Fibroblast of the conjunctiva (primary cell): ENCODE measurements around the gene PACS2.
"Not testable (repeated sequence)": the region's sequence is repeated elsewhere in the genome, so short reads cannot be mapped to it uniquely, and the experiment has no call there.

ENCODE experiments used
- DNase-seq: peaks from one replicate; pipeline ENCODE4 v3.0.0-alpha.2; 2010; ENCODE audit warnings: low read depth

The PACS2 gene

DNA sequence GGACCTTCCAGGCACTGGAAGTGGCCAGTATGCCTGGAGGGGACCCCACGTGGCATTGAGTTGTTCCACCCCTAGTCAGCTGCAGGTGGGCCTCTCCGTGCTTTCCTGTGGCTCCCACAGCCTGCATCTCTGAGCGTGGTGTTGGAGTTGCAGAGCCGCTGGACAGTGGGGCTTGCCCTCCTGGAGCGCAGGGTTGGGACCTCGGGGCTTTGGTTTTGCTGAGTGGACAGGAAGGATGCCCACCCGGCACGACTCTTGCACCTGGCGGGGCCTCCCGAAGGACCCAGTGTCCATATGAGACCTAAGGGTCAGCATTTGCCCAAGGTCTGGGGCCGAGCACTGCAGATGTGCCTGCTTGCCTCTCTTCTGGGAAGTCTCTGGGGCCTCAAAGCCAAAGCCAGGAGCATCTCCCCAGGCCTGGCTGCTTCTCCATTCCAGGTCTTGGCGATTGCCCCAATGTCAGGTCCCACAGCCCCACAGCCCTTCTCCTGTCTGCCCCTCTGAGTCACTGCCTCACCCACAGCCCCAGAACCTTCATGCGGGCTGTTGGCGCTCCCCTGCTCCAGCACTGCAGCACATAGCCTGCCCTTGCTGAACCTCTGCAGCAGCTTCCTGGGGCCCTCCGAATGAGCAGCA, 1.5 kb downstream of the PACS2 start:
- DNase-seq = no peak

DNA sequence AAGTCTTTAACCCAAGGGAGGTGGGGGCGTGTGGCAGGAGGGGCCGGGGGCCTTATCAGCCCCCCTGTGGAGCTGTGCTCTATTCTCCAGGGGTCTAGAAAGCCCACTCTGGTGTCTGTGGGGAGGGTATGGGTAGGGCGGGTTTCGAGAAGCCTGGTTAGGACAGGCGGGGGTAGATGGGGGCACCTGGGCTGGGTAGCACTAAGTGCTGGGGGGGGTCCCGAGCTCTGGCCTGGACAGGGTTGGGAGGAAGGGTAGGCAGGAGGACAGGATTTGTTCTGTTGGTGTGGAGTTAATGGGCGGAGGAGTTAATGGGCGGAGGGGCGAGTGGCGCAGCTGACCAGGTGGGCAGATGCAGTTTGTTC, 2.0 kb downstream of the PACS2 start:
- DNase-seq = no peak

DNA sequence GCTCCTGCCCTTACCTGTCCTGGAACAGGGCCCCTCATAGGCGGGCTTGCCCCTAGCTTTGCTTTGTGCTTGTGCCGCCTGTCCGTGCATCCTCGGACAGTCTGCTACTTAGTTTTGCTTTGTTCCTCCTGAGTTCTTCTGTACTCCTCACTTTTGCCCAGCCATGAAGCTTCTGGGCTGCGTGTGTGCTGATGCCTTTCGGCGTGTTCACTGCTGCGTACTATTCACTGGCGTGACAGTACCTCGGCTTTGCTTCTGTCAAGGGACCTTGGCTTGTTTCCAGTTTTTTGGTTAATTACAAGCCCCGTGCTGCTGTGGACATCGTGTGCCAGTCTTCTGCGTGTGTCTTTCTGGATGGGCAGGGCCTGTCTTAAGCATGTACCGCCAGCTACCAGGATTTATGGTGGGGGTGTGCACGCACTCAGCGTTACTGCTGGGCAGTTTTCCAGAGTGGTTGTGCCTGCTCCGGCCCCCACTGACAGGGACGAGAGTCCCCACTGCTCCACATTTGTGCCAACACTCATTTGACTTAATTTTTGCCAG, 2.5 kb downstream of the PACS2 start:
- no peak for DNase-seq

DNA sequence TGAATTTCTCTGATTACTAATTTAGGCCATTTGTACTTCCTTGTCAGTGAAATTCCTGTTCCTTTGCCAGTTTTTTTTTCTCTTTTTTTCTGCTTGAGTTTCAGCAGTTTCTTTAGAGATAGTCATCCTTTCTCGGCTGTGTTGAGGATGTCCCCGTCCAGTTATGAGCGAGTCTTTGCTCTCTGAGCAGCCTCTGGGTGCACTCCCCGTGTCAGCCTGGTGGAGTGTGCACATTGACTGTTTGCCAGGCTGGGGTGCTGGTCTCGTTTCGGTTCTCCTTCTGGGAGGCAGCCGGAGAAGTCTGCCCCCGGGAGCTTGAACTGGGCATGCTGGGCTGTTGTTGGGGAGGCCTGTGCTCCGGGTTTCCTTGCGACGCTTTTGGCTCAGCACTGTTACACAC, 3.0 kb downstream of the PACS2 start:
- no peak for DNase-seq

DNA sequence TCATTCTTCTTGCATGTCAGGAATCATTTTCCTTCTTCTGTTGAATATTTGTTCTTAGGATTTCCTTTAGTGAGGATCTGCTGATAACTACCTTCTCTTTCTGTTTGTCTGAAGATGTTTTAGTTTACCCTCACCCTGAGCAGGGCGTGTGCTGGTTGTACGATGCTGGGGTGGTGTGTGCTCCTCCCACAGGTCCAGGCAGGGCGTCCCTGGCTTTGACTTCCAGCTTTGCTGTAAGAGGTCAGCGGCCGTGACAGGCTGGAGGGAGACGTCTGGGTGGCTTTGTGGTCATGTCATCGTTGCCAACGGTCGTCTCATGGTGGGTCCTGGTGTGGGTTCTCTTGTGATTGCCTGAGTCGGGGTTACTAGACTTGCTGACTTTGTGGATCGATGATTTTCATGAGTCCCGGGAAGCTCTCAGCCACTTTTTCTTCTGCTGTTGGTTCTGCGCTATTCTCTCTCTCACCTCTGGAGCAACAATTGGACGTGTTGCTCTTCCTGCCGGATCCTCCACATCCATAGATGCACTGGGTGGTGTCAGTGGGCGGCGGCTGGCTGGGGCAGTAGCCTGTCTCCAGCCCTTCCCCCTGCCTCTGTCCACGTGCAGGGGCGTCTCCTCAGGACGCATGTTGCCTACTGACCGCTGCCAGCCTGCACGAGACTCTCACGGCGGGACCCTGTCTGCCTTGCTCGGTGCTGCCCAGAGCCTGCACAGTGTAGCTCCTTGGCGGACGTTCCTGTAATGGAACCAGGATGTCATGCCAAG, 8.4 kb downstream of the PACS2 start:
- no peak for DNase-seq

DNA sequence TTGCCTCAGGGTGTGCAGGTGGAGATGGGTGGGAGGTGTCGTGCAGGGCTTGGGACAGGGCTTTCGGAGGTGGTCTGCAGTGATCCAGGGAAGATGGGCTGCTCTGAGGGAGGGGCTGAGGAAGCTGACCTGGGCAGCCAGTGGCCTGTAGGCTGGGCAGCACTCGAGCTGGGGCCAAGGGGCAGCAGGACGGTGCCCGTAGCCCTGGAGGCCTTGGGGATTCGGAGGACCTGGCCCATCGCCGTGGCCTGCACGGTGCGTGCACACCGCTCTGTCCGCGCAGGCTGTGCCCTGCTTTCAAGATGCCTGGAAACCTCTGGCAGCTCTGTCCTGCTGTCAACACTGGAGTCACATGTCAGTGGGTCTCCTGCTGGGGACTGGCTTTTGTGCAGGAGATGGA, 9.1 kb downstream of the PACS2 start:
- no peak for DNase-seq

DNA sequence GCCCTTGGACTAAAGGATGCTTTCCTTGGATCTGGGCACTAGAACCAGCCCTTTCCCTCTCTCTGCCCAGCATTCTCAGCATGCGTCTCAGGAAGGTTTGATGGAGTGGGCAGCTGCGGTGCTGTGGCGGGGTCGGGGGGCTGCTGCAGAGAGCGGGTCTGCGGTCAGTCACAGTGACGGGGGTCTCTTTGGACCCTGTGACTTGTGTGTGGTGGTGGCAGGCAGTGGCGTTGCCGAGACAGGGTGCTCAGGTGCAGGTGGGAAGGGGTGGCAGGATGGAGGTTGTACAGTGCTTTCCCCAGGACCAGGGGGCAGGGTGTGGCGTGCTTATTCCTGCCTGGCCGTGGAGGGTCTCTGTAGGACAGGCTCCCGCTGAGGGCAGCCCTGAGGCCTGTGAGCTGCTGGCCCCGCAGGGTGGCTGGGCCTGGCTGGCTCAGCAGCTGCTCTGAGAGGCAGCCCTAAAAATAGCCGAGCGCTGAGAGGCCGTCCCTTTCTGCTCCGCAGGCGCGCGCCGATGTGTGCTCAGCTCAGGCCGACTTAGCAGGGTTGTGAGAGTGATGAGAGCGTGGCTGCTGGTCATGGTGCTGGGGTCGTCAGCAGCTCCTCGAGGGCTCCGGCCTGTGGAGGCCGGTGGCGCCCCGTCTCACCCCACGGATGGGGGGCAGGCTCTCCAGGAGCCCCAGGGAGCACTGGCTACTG, 9.7 kb downstream of the PACS2 start:
- no peak for DNase-seq

DNA sequence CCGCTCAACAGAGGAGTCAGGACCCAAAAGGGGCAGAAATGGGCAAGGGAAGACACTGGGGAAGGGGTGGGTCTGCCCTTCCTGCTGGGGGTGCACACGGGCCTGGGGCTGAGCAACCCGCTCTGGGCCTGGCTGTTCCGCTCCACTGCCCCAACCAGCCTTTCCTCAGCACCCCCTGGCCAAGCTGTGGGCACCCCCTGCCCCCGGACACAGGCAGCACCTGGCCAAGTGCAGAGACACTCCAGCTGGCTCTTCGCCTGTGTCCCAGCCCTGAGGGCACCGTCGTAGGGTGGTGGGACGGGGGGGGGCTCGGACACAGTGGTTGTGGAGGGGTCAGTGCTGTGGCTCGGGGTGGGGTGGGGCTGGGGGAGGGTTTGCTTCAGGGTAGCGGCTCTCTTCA, 10.3 kb downstream of the PACS2 start:
- no peak for DNase-seq

DNA sequence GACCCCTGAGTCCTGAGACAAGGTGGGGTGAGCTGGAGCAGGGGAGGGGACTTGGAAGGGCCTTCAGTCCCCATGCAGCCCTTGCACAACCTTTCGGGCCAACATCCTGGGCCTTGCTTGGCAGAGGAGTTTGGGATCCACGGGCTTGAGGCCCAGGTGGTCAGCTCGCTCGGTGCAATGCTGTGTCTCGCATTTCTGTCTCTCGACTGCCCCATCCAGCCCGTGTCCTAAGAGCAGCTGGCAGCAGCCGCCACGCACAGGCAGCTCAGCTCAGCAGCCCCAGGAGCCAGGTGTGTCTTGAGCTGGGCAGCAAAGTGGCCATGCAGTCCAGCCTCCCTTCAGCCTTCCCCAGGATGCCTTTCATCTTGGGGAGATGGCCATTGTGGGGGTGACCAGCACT, 10.8 kb downstream of the PACS2 start:
- no peak for DNase-seq

DNA sequence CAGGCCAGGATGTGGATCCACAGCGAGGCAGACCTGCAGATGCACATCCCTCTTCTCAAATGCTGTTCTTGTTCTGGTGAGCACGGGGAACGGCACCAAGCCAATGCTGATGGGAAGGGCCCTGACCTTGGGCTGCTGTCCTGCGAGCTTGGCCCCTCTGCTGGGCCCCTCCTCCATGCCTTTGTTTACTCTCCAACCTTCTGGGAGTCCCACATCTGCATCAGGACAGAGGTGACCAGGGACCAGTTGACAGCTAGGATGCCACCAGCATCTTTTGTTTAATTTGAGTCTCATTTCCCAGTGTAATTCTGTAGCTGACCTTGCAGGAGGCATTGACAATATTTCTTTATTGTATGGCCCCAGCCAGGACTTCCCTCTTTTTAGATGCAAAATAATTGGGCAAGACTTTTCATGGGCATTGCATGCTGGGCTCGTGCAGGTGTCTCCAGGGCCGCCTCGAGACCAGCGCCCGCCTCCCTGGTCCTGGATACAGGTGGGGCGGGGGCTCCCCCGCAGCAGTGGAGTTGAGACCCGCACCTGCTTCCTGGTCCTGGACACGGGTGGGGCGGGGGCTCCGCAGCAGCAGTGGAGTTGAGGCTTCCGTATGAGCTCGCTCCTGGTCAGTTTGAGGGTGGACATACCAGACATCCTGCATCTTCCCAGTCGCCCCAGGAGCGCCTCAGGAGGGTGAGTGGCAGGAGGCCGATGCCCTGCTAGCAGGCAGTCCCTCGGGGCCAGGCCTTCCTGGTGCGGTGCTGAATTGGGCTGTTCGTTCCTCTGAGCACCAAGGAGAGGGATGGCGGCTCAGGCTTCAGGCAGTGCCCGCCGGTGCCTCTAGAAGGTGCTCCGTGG, 11.4 kb downstream of the PACS2 start:
- DNase-seq = no peak

DNA sequence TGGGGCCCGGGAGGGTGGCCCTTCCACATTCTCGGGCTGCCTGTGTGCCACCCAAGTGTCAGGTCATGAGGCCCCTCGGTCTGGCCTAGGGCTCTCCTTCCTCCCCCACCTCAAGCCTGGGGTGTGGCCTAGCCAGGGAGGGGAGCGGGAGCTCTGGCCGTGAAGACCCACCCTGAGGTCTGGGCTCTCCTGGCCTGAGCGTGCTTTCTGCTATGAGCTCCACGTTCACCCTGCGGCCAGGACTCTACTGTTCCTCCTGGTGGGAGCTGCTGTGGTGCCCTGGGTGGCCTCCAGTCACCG, 12.0 kb downstream of the PACS2 start:
- no peak for DNase-seq

DNA sequence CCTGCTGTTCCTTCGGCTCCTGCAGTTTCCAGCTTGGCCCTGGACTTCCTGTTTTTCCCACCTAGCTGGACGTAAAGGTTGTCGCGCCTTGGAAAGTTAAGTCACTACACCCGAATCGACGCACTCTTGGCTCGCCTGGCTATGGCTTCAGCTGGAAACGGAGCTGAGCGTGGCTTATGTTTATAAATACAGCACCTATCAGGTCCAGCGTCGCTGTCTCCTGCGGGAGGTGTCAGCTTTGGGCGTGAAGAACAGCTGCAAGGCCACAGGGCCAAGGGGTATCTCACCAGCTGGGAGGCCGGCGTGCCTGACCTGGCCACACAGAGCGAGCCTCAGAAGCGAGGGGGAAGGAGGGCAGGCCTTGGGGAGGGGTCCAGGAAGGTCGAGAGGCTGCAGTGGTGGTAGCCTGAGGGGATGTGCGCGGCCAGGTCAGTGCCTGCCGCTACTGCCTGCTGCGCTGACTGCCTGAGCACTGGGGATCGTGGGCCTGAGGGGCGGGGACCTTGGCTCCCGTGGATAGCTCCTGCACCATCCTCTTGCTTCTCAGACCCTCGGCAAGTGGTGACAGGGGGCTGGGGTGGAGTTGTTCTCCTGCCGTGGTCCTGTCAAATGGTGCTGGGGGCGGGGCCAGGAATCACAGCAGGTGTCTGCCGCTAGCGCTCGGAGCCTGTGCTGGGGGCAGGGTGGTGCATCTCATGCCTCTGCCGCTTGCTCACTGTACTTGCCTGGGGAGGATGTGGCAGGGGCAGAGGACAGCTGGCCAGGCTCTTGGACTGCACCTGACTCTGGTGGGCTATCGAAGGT, 12.5 kb downstream of the PACS2 start:
- DNase-seq = no peak

DNA sequence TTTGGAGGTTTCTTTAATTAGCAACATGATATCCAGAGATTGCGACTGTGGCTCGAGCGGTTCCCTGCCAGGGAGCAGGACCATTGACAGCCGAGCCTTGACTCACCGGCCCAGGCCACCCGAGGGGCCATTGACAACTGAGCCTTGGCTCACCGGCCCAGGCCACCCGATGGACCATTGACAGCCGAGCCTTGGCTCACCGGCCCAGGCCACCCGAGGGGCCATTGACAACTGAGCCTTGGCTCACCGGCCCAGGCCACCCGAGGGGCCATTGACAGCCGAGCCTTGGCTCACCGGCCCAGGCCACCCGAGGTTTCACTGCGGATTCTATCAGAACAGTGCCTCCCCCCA, 13.1 kb downstream of the PACS2 start:
- not testable (repeated sequence) for DNase-seq

DNA sequence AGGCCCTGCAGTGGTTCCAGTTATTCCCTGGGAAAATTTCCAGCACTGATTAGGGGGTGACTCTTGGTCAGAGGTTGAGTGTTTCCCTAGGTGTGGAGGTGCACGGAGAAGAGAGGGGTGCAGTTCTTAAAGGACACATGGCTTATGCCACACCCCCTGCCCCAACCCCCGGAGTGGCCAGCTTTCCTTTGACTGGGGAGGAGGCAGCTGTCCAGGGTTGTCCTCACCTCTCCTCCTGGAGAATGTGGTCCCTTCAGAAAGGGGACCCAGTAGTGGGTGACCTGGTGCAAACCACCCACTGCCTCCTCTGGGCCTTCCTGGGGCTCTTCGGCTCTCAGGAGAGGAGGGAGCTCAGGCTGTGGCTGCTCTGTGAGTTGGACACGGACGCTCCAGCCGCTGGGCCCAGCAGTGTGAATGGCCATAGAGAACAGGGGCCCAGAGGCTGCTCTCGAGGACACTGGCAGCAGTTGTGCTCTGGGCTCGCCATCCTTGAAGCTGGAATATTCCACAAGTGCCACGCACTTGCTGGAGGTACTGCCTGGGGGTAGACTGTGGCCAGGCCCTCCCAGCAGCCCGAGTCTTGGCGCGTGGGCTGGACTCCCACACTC, 13.6 kb downstream of the PACS2 start:
- no peak for DNase-seq

DNA sequence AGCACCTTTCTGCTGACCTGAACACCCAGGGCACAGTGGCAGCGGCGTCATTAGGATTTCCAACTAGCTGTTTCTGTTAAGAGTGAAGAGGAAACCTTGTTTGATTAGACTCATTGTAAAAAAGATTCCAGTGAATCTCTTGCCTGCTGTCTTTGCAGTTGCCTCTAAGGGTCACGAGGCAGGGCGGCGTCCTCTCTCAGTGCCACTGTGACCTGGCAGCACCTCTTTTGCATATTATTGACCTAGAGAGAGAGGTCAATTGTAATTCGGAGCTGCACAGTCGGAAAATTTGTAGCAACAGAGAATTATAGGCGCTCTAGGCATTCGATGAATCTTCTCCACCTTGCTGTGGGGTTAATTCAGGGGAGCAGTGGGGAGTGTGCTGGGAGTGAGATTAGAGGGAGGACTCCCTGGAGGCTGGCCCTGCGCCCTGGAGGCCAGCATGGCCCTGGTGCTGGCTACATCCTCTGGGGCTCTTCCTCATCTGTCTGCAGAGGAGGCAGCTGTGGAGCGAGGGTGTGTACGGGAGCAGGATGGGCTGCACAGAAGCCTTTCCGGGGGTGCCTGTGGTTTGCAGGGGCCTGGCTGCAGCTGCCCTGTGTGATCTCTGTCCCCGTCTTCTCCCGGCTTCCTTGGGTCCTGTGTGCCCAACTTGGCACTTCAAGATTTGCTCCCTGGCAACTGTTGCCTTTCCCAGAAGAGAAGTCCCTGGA, 14.3 kb downstream of the PACS2 start:
- no peak for DNase-seq

DNA sequence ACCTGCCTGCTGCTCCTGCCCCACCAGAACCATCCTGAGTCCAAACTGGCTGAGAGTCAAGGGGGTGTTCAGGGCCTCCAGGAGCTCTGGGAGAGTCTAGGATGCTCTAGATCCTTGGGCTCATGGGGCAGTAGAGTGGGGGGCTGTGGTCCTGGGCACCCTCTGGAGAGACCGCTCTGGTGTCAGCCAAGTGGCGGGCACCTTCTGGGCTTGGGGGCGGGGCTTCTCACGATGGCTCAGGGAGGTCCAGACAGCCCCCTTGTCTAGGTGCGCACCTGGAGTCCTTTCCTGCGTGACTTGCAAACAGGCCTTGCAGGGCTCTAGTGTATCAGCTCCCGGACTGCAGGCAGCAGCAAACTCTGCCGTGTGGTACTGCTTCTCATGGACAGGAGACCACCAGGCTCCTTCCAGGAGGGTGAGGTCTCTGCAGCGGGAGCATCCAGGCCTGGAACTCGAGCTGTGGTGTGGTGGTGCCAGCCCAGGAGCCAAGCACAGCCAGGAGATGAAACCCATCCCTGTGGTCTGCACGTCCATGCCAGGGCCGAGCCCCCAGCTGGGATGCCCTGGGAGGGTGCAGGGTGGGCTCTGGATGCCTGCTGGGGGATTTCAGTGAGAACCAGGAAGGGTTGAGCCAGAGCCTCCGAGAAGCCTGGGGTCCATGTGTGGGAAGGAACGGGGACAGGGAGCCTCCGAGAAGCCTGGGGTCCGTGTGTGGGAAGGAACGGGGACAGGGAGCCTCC, 15.0 kb downstream of the PACS2 start:
- no peak for DNase-seq

DNA sequence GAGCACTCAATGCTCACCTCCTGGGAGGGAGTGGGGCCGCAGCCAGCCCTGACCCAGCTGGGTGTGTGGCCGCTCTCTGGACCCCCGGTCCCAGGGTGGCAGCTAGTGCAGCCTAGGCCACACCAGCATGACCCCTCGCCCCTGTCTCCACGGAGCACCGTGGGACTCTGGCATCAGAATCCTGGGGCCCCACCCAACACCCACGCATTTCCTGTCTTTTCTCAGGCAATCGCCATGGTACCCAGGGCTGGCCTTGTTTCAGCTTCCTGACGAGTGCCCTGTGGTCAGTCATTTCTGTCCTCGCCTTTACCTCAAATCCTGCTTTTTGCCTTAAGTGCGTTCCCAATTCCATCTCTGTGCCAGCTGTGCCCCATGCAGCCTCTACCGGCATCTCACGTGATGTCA, 15.9 kb downstream of the PACS2 start:
- DNase-seq = no peak

DNA sequence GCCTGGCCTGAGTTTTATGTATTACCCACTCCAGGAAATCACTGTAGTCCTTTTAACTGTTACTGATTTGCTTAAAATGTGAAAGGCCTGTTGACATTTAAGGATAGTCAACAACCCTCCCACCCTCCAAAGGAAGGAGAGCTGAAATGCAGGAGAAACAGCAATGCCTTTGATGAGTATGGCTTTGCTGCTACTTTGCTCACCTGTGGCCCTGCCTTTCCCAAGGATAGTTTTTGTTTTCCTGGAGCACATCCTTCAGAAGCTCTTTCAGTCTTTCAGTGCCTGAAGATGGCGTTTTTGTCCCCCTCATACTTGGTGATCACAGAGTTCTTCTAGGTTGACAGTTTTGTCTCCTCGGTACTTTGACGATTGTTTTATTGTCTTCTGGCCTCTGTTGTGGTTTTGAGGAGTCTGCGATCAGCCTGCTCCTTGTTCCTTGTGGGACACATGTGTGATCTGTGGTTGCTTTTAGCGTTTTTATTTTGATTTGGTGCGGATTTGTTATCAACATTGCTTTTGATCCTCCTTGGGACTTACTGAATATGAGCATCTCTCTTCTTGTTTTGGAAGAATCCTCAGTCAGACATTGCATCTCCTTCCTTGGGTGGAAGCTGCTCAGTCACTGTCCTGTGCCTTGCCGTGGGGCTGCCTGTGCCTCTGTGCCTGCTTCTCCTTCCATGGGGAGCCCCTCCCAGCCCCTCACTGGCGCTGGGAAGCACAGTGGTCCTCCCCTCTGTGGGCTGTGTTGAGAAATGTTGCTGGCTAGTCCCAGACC, 17.2 kb downstream of the PACS2 start:
- no peak for DNase-seq

DNA sequence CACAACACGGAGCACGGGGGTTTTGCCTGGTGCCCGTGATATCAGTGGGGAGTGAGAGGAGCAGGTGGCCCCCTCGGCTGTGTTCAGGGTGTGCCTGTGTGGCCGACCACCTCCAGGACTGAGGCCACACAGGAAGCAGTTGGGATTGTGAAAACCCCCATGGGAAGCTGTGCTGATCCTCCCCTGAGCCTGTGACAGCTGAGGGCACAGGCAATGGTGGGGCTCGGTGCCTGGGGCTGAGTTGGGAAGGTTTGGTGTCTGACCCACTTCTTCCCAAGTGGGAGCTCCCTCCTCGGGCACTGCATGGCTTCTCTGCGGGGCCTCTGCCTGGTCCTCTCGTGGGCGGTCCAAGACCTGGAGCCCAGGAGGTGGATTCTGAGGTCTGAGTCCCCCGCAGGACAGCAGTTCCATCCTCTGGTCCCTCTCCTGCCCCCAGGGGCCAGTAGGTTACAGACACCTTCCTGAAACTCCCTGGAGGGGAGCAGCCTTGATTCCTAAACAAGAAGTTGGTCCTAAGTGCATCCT, 17.9 kb downstream of the PACS2 start:
- DNase-seq = no peak
